K562 (cell line): ENCODE measurements around the gene COQ7. TPM values are rescaled to one million over a fixed set of nuclear protein-coding genes. Genes with fewer than 3 reads are reported as not detected.

Experiments used
- ATAC-seq: fragments of 200-7000 bp; cut with Tn5 transposase; 3 replicates; pipeline ENCODE4 v1.9.1; 2020; ENCODE audit warnings: moderate library complexity
- Bru-seq: library from RNA; stranded (reverse); fragments of 400-500 nt; gene quantifications from one replicate; lab custom pipeline; 2021; lab: Mats Ljungman, UMichigan
- BruChase-seq, 2 experiments: library from RNA; stranded (reverse); fragments of 400-500 nt; gene quantifications; one replicate each; lab custom pipeline; 2021; lab: Mats Ljungman, UMichigan
- BruUV-seq: library from RNA; stranded (reverse); fragments of 400-500 nt; replicated peaks from 2 replicates; lab custom pipeline; 2021; lab: Mats Ljungman, UMichigan
- CTCF ChIA-PET: fragments of 300-600 bp; formaldehyde crosslinking; extraction: SDS; loops from one replicate; lab custom pipeline; 2021; ENCODE audit warnings: low intra/inter-chr PET ratio; lab: Yijun Ruan, JAX
- POLR2A ChIA-PET: fragments of 300-600, 350-650 bp; sonication (Branson Sonifier 250); formaldehyde crosslinking; extraction: SDS; loops from one replicate; lab custom pipeline; 2021; ENCODE audit warnings: antibody characterized with exemption, inconsistent platforms; lab: Yijun Ruan, JAX
- DNase-seq, 4 experiments: peaks; one replicate each; pipeline versions ENCODE4 v3.0.0 to v3.0.0-alpha.2; 2011 to 2018; ENCODE audit warnings: low spot score in 3 of 4, mixed read lengths in 3 of 4; ENCODE audit errors: extremely low read depth in 1 of 4
- FAIRE-seq: peaks from 2 replicates; lab custom pipeline; 2011; peaks lifted over from hg19 to GRCh38; lab: Jason Lieb, UNC
- H2AFZ ChIP-seq: 2 replicates; pipeline ENCODE4 v1.6.0; 2011; ENCODE audit warnings: low read depth, low read length, control low read depth, inconsistent platforms
- H3K27ac ChIP-seq: fragments of 200-600 bp; 3 replicates; pipeline ENCODE4 v1.8.0; 2011; ENCODE audit warnings: low read depth, mild to moderate bottlenecking, control low read depth, inconsistent platforms, low read length, moderate library complexity, mixed read lengths; ENCODE audit errors: extremely low read depth
- H3K27me3 ChIP-seq, 2 experiments: fragments of 300-600 bp in 1 of 2; 2 replicates in 1 of 2; 3 replicates in 1 of 2; pipeline versions ENCODE4 v1.6.0 to v1.8.0; 2011; ENCODE audit warnings: inconsistent platforms in 2 of 2, low read length in 2 of 2, mild to moderate bottlenecking in 1 of 2, mixed read lengths in 1 of 2, moderate library complexity in 1 of 2; ENCODE audit not compliant: control insufficient read depth in 2 of 2, insufficient read depth in 2 of 2
- H3K36me3 ChIP-seq: fragments of 300-600 bp; 3 replicates; pipeline ENCODE4 v1.8.0; 2011; ENCODE audit warnings: mild to moderate bottlenecking, low read length, inconsistent platforms; ENCODE audit not compliant: control insufficient read depth, insufficient read depth
- H3K4me1 ChIP-seq, 2 experiments: fragments of 200-600 bp in 1 of 2; replicated peaks in 1 of 2; 2 replicates in 1 of 2; 3 replicates in 1 of 2; pipeline versions ENCODE4 v1.5.1 to v1.8.0; 2011; ENCODE audit warnings: inconsistent platforms in 2 of 2, low read length in 2 of 2, mild to moderate bottlenecking in 1 of 2, mixed read lengths in 1 of 2, moderate library complexity in 1 of 2; ENCODE audit not compliant: control insufficient read depth in 2 of 2, insufficient read depth in 2 of 2
- H3K4me2 ChIP-seq: 2 replicates; pipeline ENCODE4 v1.6.1; 2011; ENCODE audit warnings: low read length, control low read depth, inconsistent platforms, mixed read lengths; ENCODE audit not compliant: insufficient read depth
- H3K4me3 ChIP-seq: fragments of 200-600 bp; sonication (generic), shearing (Covaris generic); 2 replicates; pipeline ENCODE4 v1.5.1; 2016; ENCODE audit warnings: control low read depth, inconsistent platforms
- H3K79me2 ChIP-seq: fragments of 200-600 bp; 3 replicates; pipeline ENCODE4 v1.8.0; 2011; ENCODE audit warnings: low read length, inconsistent platforms; ENCODE audit not compliant: control insufficient read depth, insufficient read depth
- H3K9ac ChIP-seq, 2 experiments: 2 replicates each; pipeline versions ENCODE4 v1.6.0 to v1.6.1; 2011; ENCODE audit warnings: low read depth in 2 of 2, low read length in 2 of 2, control low read depth in 1 of 2, inconsistent platforms in 1 of 2, mild to moderate bottlenecking in 1 of 2, mixed read lengths in 1 of 2; ENCODE audit not compliant: insufficient read depth in 1 of 2
- H3K9me1 ChIP-seq: one replicate; pipeline ENCODE4 v1.6.0; 2011; ENCODE audit warnings: inconsistent platforms, mild to moderate bottlenecking, low read length, moderate library complexity; ENCODE audit not compliant: control insufficient read depth, insufficient read depth
- H3K9me3 ChIP-seq: replicated peaks from 2 replicates; pipeline ENCODE4 v1.5.1; 2011; ENCODE audit warnings: low read depth, low read length, inconsistent platforms; ENCODE audit not compliant: control insufficient read depth, insufficient read depth
- H4K20me1 ChIP-seq: replicated peaks from 2 replicates; pipeline ENCODE4 v1.6.1; 2011; ENCODE audit warnings: low read length, inconsistent platforms, mixed read lengths; ENCODE audit not compliant: control insufficient read depth, insufficient read depth
- ASH1L ChIP-seq: fragments of 450-650 bp; IDR thresholded peaks from 2 replicates; pipeline ENCODE4 v1.6.1; 2018; ENCODE audit warnings: borderline replicate concordance, mild to moderate bottlenecking, low read depth; ENCODE audit not compliant: partially characterized antibody
- CSDE1 ChIP-seq, 2 experiments: fragments of 450-650 bp; IDR thresholded peaks; 2 replicates each; pipeline ENCODE4 v1.6.1; 2016; ENCODE audit warnings: mild to moderate bottlenecking in 1 of 2
- EP300 ChIP-seq: IDR thresholded peaks from 2 replicates; pipeline ENCODE4 v1.6.1; 2012; ENCODE audit warnings: low read length, improper control_type of control experiment
- ETV1 ChIP-seq: fragments of 450-650 bp; conservative IDR thresholded peaks from 2 replicates; pipeline ENCODE4 v1.6.1; 2016; ENCODE audit warnings: missing genetic modification characterization, control low read depth, low read depth, missing compliant biosample characterization
- HDAC1 ChIP-seq, 2 experiments: fragments of 450-650 bp; IDR thresholded peaks; 2 replicates each; pipeline ENCODE4 v1.6.1; 2016 to 2017; ENCODE audit warnings: inconsistent platforms in 1 of 2, mild to moderate bottlenecking in 1 of 2, moderate library complexity in 1 of 2
- PHTF2 ChIP-seq: fragments of 250-450 bp; sonication (Bioruptor Pico); IDR thresholded peaks from 2 replicates; pipeline ENCODE4 v1.5.0; 2021; ENCODE audit warnings: mild to moderate bottlenecking
- RAD51 ChIP-seq: fragments of 450-650 bp; IDR thresholded peaks from 2 replicates; pipeline ENCODE4 v1.7.1; 2016; ENCODE audit warnings: low read depth, mild to moderate bottlenecking, borderline replicate concordance
- RHOXF2B ChIP-seq: fragments of 250-450 bp; sonication (Bioruptor Pico); conservative IDR thresholded peaks from 2 replicates; pipeline ENCODE4 v1.5.1; 2021
- SREBF2 ChIP-seq: sonication (generic); formaldehyde crosslinking; IDR thresholded peaks from 2 replicates; pipeline ENCODE4 v1.4.0; 2020; ENCODE audit warnings: mild to moderate bottlenecking, missing genetic modification reagents
- TSHZ1 ChIP-seq: fragments of 250-450 bp; sonication (Bioruptor Pico); IDR thresholded peaks from 2 replicates; pipeline ENCODE4 v1.4.0; 2020; ENCODE audit warnings: mild to moderate bottlenecking, moderate library complexity
- ZBED1 ChIP-seq: IDR thresholded peaks from 2 replicates; pipeline ENCODE4 v1.6.1; 2014
- ZC3H11A ChIP-seq: IDR thresholded peaks from 2 replicates; pipeline ENCODE4 v1.6.1; 2012; ENCODE audit warnings: low read depth, low read length, improper control_type of control experiment
- ZEB2 ChIP-seq: fragments of 450-650 bp; IDR thresholded peaks from 2 replicates; pipeline ENCODE4 v1.6.1; 2016
- ZNF140 ChIP-seq: fragments of 250-450 bp; sonication (Bioruptor Pico); IDR thresholded peaks from 2 replicates; pipeline ENCODE4 v1.8.0; 2021; ENCODE audit warnings: moderate library complexity, mild to moderate bottlenecking, inconsistent platforms
- WGBS: fragments of 100-300 bp; shearing (Covaris generic); methylation state at CpG from one replicate; pipeline ENCODE4 v1.1.6; 2016; ENCODE audit warnings: low coverage, mixed read lengths; ENCODE audit not compliant: insufficient coverage; ENCODE audit errors: missing lambda C conversion rate; 5-methylcytosine and 5-hydroxymethylcytosine counted together
- in situ Hi-C: fragments of 300-500 bp; cut with MboI; formaldehyde crosslinking; loops from 4 replicates; pipeline ENCODE4 v1.15.0; 2018; ENCODE audit warnings: inconsistent platforms, mixed read lengths
- intact Hi-C: fragments of 100-400 bp; cut with micrococcal nuclease; formaldehyde crosslinking; loops from 2 replicates; pipeline ENCODE4 v1.14.2; 2022
- long read RNA-seq, 3 experiments: library from polyadenylated mRNA in 2 of 3; library from RNA in 1 of 3; unstranded in 2 of 3; stranded (forward) in 1 of 3; transcript quantifications; one replicate each; pipeline ENCODE4 v2.0.0, GENCODE V29; 2019 to 2022
- polyA minus RNA-seq, 3 experiments: library from RNA; depleted of rRNA, polyadenylated mRNA; stranded (reverse); fragments of >200 nt; gene quantifications; 2 replicates each; pipeline ENCODE4 v1.2.3, GENCODE V29; 2011
- polyA plus RNA-seq, 8 experiments: library from polyadenylated mRNA; depleted of rRNA in 4 of 8; stranded (reverse) in 5 of 8; unstranded in 3 of 8; fragments of >200 nt; fragmentation: Nextera tagmentation in 2 of 8; fragmentation: Illumina TruSeq in 1 of 8; extraction: Ambion mirVana in 2 of 8; extraction: Trizol in 1 of 8; gene quantifications; 2 replicates each; pipeline versions ENCODE4 v1.2.1 to v1.2.3, GENCODE V29; 2011 to 2014; ENCODE audit warnings: inconsistent platforms in 1 of 8, missing spikeins in 1 of 8
- total RNA-seq, 7 experiments: library from RNA; depleted of rRNA in 6 of 7; stranded (reverse); fragments of >200 nt in 6 of 7; fragmentation: Illumina TruSeq in 2 of 7; extraction: Trizol in 2 of 7; gene quantifications; 2 replicates each; pipeline versions ENCODE4 v1.2.1 to v1.2.3, GENCODE V29; 2011 to 2021; ENCODE audit warnings: low replicate concordance in 1 of 7

Gene COQ7
- total RNA-seq (2011; cell fraction: chromatin; rRNA removed; ENCODE audit: low replicate concordance), result 15.2 and 20.2 TPM in 2 replicates
- total RNA-seq (2011; cell fraction: nucleolus; rRNA removed), result 14.1 and 16.3 TPM in 2 replicates
- total RNA-seq (2011; cell fraction: nucleoplasm; rRNA removed), result 16.9 and 18.6 TPM in 2 replicates
- total RNA-seq (2014; rRNA removed) (22.1 and 23.3 TPM in 2 replicates), total RNA-seq (2014; rRNA removed; fragmentation: Illumina TruSeq; extraction: Trizol) (11.2 and 13.0 TPM in 2 replicates), total RNA-seq (2015; rRNA removed; fragmentation: Illumina TruSeq; extraction: Trizol) (12.2 and 13.0 TPM in 2 replicates), total RNA-seq (2021) (22.5 and 23.4 TPM in 2 replicates), polyA plus RNA-seq (2011; rRNA removed) (12.2 and 15.2 TPM in 2 replicates), polyA plus RNA-seq (2014; fragmentation: Illumina TruSeq; extraction: Trizol) (19.6 and 24.0 TPM in 2 replicates), polyA plus RNA-seq (2014; fragmentation: Nextera tagmentation; extraction: Ambion mirVana) (1 to 10 TPM; 2.3 to 3.5 TPM), polyA plus RNA-seq (2014; rRNA removed) (26.1 and 33.4 TPM in 2 replicates), polyA minus RNA-seq (2011; rRNA and poly(A)+ RNA removed) (18.8 and 21.9 TPM in 2 replicates), Bru-seq, nascent RNA (percentile 62 among the genes with signal in this experiment), BruChase-seq, experiment 1, labeled RNA remaining after a 2-hour chase (percentile 65 among the genes with signal in this experiment), BruChase-seq, experiment 2, labeled RNA remaining after a 6-hour chase (percentile 66 among the genes with signal in this experiment)
- polyA plus RNA-seq (2011; cell fraction: cytosol; rRNA removed), result 10.2 and 11.2 TPM in 2 replicates
- 5.8 and 6.8 TPM in 2 replicates for polyA plus RNA-seq (2011; cell fraction: nucleus; rRNA removed)
- 11.7 and 15.8 TPM in 2 replicates for polyA plus RNA-seq (2012)
- 3.1 and 9.2 TPM in 2 replicates for polyA minus RNA-seq (2011; cell fraction: cytosol; rRNA and poly(A)+ RNA removed)
- 7.8 and 10.3 TPM in 2 replicates for polyA minus RNA-seq (2011; cell fraction: nucleus; rRNA and poly(A)+ RNA removed)
- long read RNA-seq, experiment 1, transcript COQ7-201 (6 exons, 2,657 nt), result major isoform, 8 of 21 reads
- long read RNA-seq, experiment 1, partial matches to known transcripts, result 3 of 21 reads
- long read RNA-seq, experiment 1, other reads (novel, unspliced or antisense), result 9 of 21 reads
- long read RNA-seq, experiment 2, transcript COQ7-201 (6 exons, 2,657 nt), result major isoform, 12 of 17 reads
- long read RNA-seq, experiment 2, partial matches to known transcripts, result 2 of 17 reads
- long read RNA-seq, experiment 2, other reads (novel, unspliced or antisense), result 3 of 17 reads
- long read RNA-seq, experiment 3, partial matches to known transcripts, result 0 of 4 reads
- long read RNA-seq, experiment 3, other reads (novel, unspliced or antisense), result 0 of 4 reads

GRCh38 chr16:19067349-19068236 lies at the start of gene COQ7:
Gene COQ7 (plus strand): TSS chr16:19067614. CDS start chr16:19067665, 51 bp downstream.
- Histone ChIP-seq H2AFZ (peak within 1 kb of the TSS; percentile 97), H3K9ac (peak within 1 kb of the TSS; percentile 84 to 93), H3K36me3 (peaks cover 9% of the 10 kb centered on the region; the same call in 2 of the 3 replicates), H3K9me3 (peaks cover 3% of the 10 kb centered on the region; the same call in 1 of the 2 replicates), H3K4me2 (peak within 1 kb of the TSS; percentile 91), H3K9me1 (no peaks in the 10 kb centered on the region), H3K27ac (peak within 1 kb of the TSS; percentile 87), H3K4me1 (peaks cover 0 to 3% of the 10 kb centered on the region in 2 experiments; a peak in 1 of 5 replicates), H4K20me1 (no peaks in the 10 kb centered on the region), H3K27me3 (no peaks in the 10 kb centered on the region), H3K4me3 (peak within 1 kb of the TSS; percentile 50), H3K79me2 (peaks cover 6% of the 10 kb centered on the region; the same call in 1 of the 3 replicates)
- TSS peak; percentile 74 for BruUV-seq
- in situ Hi-C loops, result no loop called here
- ATAC-seq (peak; percentile 95), DNase-seq (peak; percentile 98 to 100 (median 99)), FAIRE-seq (peak; percentile 98)
- intact Hi-C loops, result no loop called here
- CTCF ChIA-PET, result no interaction called here
- POLR2A ChIA-PET, result interaction anchor here (0.7 to 1.7 kb wide), 8 partner anchors 9 to 267 kb away, joined by 3 to 7 read pairs (median 3); partner anchors contain the start of gene ARL6IP1
- under 1% methylated on average over 66 of the region's 68 CpGs for WGBS
- TF ChIP-seq PHTF2 (CRISPR knock-in tag) (no peak), HDAC1 (IDR thresholded peaks at IDR 0.05) (peak in 1 of 2 experiments; percentile 68; a peak in 2 of 4 replicates), ZC3H11A (0 out of 2 replicates have a peak, but pooled peaks have one; percentile 36), CSDE1 (IDR thresholded peaks at IDR 0.05) (peak in 1 of 2 experiments; percentile 82; a peak in 2 of 4 replicates), RHOXF2B (CRISPR knock-in tag) (no peak), EP300 (no peak), ZEB2 (peak; percentile 83), RAD51 (peak; percentile 83), ASH1L (peak; percentile 86), ETV1 (peak; percentile 55), ZNF140 (CRISPR knock-in tag) (no peak), TSHZ1 (CRISPR knock-in tag) (no peak), SREBF2 (no peak), ZBED1 (no peak)
